Pons (tissue), 1 donor: Measurements from ENCODE around the gene ZNF605.
"Not testable (repeated sequence)": the region's sequence is repeated elsewhere in the genome, so short reads cannot be mapped to it uniquely, and the experiment has no call there.

ENCODE experiments used
- DNase-seq: peaks from one replicate; pipeline ENCODE4 v3.0.0-alpha.2; 2016; ENCODE audit warnings: low spot score

The ZNF605 gene

DNA sequence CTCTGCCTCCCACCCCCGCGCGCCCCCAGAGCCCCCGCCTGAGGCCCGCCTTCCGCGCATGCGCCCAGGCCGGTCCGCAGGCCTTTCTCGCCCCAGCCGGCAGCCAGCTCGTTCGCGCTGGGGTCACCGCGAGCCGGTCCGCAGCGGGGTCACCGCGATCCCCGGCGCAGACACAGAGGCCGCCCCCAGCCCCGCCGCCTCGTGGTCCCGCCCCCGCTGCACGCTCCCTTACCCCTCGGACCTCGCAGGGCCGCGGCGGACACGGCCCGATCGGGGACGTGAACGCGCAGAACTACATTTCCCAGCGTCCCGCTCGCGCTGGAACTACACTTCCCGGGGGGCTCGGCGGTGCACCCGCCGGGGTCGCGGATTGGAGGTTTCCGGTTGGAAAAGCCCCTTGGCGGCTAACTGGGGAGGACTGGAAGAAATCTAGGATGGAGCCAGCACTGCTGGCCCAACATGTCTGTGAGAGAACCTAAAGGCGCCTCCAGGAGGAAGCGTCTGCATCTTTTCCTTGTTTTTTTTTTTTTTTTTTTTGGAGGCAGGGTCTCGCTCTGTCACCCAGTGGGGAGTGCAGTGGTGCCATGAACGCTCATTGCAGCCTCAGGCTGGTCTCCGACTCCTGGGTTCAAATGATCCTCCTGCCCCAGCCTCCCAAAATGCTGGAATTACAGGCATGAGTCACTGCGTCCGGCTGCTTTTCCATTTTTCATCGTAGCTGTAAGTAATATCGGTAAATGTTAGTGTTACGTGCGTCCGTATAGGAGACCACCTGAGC, at the start of gene ZNF605:
Gene ZNF605 (minus strand): TSS at position 296 of the 778 bp plus-strand sequence. CDS start 10,671 bp downstream, outside the sequence.
- peak; percentile 84 for DNase-seq

DNA sequence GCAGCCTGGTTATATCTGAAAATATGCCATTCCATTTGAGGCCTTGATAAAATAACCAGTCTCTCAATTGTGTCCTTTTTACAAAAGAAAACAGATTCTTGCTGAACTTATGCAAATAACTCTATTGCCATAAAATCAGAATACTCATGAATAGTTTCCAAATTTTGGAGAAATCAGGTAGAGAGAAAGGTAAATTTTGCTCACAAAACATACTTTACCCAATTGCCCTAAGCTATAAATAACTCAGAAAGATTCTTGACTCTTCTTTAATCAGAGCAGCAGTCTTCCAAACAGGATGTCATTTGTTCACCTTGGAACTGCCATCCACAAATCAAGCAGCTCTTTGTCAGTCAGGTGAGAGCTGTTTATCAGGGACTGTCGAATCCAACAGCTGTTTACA, 42.6 kb upstream of the ZNF605 start:
- DNase-seq, result no peak

DNA sequence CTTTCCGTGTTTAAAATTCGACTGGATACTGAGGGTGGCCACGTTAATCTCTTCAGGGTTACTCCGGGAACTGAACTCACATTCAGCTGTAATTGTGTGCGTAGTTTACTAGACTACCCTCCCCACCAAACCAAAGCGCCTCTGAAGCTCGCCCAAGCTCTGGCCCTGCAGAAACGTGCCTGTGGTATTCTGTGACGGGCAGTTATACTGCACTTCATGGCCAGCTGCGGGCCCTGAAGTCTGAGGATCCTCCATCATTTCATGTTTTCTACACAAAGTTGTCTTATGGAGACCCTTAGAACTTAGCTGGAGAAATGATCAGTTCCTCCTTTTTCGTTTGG, 30.7 kb upstream of the ZNF605 start:
- no peak for DNase-seq

DNA sequence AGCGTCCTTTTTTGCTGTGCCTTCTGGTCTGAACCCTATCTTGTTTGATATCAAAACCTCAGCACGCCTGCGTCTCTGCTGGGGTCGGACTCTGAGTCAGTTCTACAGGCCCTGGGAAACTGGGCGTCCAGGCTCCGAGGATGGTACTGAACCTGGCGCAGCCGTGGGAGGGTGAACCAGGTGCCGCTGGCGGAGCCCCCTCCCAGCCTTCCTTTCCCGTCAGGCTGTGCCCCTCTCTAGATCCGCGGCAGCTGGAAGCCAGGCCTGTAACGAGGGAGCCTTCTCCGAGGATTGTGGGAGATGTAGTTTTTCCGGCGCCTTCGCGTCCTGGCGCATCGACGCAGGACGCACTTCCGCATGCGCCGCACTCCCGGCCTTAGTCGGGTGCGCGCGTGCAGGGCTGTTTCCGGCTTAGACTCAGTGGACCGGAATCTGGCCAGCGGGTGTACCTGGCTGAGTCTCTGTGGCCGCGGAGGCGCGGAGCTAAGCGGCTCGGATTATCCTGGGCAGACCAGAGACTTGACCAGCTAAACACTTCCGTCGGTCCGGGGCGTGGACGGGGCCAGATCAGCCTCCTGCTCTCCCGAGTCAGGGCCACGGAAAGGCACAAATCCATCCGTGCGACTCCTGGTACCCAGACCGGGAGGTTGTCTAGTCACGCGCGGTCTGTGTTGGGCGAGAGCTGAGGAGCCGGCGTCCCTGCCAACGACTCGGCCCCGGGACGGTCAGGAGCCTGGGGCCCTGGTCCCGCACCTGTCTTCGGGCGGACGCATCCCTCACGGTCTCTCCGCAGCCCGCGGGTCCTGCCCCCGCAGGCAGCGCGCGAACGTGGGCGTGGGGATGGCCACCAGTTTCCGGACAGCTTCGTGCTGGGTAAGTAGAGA, 30.1 kb upstream of the ZNF605 start, which contains the start of gene ZNF26:
Gene ZNF26 (plus strand): TSS at position 367 of the 884 bp plus-strand sequence. CDS start 474 bp downstream, at position 841.
- DNase-seq, result peak; percentile 93

DNA sequence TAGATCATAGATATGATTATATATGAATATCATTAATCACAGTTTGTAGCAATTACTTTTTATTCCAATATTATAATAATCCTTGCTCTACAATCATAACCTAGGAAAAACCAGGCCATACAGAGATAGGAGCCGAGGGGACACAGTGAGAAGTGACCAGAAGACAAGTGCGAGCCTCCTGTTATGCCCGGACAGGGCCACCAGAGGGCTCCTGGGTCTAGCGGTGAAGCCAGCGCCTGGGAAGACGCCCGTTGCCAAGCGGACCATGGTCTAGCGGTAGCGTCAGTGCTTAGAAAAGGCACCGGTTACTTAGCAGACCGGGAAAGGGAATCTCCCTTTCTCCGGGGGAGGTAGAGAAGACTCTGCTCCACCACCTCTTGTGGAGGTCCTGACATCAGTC, 20.8 kb upstream of the ZNF605 start:
- not testable (repeated sequence) for DNase-seq

DNA sequence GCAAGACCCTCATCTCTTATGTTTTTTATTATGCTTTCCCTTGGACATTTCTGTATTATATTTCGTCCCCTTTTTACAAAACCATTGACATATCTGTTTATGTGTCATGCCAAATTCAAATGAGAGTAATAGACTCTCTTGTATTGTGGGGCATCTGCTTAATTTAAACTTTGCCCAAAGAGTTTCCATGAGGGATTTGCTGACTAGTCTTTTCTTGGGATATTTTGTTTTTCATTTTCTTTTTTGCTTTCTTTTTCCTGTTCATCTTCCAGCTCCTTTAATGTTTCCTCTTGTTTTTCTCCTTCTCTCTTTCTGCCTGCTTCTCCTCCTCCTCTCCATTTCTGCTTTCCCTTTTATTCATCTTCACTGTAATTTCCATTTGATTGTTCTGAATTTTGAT, 16.3 kb upstream of the ZNF605 start:
- no peak for DNase-seq

DNA sequence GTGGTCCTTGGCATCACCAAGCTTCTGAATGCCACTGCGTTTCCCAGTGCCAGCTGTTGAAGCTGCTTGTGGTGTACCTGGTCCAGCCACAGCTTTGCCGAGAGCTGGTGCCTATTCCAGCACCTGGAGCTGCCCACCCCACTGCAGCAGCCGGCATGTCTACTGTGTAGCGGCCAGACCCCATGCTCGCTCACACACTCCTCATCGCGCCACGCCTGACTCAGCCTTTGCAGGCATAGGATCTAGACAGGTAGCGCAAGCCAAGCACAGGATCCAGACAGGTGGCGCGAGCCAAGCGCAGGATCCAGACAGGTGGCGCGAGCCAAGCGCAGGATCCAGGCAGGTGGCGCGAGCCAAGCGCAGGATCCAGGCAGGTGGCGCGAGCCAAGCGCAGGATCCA, 11.6 kb upstream of the ZNF605 start:
- DNase-seq, result no peak

DNA sequence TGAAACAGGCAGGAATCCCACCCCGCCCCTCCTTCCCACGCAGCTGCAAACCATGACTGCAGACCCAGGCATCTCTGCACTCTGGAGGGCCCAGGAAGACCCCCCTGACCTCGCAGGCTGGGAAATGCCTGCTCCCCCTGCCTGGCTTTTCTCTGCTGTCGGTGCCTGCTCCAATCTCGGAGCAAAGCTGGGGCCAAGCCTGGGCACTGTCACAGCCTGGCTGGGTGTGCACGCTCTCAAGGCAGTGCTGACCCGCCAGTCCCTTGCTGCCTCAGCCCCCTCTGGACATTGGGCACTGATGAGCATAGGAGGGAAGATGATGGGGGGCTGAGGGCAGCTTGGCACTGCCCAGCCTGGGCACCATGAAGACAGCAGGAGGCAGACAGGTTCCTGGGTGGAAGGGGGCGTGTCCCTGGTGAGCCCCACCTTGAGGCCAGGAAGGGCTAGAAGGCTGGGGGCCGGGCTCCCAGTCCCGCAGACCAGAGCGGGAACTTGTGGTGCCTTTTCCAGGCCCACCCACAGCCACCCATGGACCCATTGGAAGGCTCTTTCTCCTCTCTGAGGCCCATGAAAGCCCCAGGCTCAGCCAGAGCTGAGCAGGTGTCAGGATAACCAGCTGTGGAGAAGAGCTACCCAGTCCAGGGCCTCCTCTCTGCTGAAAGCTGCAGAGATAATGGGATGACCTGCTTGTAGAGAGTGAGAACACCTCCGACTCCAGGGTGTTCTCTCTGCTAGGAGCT, 10.7 kb upstream of the ZNF605 start:
- no peak for DNase-seq

DNA sequence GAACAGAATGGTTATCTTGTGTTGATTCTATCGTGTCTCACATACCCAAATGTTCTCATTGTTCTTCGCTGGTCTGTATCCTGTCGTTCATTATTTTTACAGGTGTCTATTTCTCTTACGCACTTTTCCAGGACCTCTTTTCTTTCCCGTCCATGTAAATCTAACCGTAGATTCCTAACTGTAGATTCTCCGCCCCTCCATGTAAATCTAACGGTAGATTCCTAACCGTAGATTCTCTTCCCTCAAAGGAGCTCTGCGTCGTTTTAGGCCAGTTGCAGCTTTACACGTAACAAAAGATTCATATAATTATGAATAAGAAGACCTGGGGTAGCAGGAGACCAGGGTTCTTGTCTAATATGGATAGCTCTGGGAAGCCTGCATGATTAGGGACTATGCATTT, 9.7 kb upstream of the ZNF605 start:
- no peak for DNase-seq

DNA sequence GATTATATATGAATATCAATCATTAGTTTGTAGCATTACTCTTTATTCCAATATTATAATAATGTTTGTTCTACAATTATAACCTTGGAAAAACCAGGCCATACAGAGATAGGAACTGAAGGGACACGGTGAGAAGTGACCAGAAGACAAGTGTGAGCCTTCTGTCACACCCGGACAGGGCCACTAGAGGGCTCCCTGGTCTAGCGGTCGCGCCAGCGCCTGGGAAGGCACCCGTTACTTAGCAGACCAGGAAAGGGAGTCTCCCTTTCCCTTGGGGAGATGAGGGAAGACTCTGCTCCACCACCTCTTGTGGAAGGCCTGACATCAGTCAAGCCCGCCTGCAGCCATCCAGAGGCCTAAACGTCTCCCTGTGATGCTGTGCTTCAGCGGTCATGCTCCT, 7.8 kb upstream of the ZNF605 start:
- DNase-seq, result not testable (repeated sequence)

DNA sequence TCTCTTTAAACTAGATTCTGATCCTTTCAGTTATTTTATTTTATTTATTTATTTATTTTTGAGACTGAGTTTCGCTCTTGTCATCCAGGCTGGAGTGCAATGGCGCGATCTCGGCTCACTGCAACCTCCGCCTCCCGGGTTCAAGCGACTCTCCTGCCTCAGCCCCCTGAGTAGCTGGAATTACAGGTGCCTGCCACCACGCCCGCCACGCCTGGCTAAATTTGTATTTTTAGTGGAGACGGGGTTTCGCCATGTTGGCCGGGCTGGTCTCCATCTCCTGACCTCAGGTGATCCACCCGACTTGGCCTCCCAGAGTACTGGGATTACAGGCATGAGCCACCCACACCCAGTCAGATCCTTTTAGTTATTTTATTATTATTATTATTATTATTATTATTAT, 5.7 kb upstream of the ZNF605 start:
- DNase-seq, result not testable (repeated sequence)

DNA sequence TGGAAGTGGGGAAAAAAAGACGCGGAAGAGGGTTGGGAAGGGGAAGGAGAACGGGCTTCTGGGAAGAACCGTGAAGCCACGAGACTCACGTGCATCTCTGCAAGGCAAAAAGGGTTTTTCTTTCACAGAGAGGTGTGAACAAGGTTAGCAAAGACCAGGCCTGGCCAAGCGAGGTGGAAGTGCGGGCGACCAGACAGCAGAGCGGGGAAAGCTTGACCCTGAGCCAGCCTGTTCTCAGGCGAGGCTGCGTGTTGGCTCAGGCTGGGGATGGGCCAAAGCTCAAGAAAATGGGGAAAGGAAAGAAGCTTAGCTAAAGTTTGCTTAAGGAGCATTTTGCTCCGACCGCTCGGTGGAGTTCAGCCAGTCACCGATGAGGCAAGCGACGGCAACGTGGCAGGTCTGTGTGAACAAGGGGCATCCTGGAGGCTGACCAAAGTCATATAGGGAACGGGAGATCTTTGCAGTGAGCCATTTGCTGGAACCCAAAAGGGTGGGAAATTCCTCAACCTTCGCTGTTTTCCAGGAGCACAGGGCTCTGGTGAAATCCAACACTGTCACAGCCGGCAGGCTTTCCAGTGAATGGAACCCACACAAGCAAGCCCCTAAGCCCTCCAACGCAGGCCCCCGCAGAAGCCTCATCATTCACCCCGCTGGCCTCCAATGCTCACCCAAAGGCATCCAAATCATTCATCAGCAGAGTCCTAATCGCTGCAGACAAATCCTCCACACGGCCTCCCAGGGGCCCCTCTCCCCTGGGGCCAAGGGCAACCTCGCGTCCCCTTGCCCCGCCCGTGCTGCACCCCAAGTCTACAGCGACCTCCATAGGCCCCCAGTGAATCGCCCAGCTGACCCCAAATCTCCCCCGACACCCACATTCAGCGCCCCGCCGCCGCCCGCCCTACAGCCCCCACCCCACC, 754 bp downstream of the ZNF605 start:
- peak; percentile 24 for DNase-seq

DNA sequence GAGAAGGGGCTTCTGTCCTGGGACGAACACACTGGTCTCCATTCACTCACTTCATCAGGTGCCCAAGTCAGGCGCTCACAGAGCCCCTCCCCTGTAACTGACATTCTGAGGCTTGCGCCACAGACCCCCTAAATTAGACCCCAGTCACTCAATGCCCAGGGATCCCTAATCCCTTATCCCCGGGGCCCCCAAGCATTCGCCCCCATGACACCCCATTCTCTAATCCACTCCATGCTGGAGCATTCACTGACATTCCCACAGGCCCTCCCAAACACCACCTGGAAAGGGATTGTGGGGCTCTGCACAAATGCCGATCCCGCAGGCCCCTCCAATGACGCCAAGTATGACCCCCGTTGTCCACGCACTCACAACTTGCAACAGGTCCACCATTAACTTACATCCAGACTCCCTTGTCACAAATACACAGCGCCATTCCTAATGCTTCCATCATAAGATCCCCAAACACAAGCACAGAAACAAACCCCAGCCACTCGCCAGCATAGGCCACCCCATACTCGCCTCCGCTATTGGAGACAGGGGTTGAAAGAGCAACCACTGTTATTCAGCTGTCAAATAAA, 1.5 kb downstream of the ZNF605 start:
- DNase-seq, result no peak

DNA sequence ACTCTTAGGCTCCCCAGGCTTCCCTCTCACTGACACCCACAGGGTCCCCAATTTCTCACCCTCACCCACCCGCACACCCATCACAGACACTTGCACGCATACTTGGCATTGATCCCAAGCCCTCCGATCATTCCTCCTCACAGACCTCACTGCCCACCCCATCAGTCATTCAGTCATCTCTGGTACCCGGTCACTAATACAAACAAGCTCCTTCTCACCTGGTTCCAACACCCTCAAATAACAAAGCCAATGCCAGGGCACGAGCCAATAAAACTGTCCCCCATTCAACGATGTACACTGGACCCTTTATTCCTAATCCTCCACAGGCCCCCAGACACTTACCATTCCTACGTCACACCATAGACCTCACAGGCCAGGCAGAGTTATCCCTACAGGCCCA, 2.3 kb downstream of the ZNF605 start:
- DNase-seq, result no peak

DNA sequence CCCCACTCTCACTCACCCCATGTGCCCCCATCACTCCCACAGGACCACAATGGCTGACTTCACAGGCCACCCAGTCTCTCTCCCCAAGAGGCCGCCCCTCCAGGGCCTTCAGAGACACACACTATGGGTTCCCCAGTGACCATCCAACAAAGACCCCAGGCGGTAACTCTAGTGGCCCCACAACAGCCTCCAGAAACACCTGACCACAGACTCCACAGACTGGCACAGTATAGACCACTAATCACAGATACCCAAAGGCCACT, 3.0 kb downstream of the ZNF605 start:
- DNase-seq, result no peak

DNA sequence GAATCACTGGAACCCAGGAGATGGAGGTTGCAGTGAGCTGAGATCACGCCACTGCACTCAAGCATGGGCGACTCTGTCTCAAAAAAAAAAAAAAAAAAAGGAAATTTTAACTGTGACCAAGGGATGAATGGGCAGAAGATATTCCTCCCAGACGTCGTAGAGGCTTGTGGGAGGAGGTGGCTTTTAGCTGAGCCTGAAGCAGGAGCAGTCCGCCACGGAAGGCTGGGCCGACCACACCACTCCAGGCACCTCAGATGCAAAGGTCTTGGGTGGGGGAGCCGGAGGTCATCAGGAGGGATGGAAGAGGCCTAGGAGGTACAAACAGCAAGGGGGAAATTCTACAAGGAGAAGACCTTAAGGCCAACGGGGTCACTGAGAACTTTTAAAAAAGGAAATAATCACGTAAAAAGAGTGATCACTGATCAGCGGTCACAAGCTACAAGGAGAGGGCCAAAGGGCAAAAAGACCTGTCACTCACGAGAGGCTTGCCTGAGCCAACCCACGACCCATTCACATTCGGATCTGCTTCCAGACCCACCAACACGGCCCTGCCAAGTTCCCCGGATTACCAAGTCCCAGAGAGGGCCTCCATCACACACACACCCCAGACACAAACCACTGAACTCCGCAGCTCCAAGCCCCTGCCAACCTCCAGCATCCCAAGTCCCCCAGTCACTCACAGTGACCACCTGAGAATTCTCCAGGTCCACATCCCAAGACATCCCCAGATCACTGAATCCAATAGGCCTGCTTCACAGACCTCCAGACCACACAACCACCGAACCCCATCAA, 3.5 kb downstream of the ZNF605 start:
- no peak for DNase-seq

DNA sequence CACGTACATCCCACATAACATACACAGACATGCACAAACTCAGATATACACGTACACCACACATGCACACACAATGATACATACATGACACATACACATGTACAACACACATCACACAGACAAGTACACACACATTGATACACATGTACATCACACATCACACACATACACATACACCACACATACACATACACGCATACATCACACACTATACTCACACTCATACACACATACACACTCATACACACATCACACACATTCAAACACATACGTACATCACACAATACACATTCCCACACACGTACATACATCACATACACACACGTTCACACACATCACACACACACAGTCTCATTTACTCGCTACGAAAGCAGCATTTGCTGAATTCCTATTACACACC, 4.5 kb downstream of the ZNF605 start:
- no peak for DNase-seq

DNA sequence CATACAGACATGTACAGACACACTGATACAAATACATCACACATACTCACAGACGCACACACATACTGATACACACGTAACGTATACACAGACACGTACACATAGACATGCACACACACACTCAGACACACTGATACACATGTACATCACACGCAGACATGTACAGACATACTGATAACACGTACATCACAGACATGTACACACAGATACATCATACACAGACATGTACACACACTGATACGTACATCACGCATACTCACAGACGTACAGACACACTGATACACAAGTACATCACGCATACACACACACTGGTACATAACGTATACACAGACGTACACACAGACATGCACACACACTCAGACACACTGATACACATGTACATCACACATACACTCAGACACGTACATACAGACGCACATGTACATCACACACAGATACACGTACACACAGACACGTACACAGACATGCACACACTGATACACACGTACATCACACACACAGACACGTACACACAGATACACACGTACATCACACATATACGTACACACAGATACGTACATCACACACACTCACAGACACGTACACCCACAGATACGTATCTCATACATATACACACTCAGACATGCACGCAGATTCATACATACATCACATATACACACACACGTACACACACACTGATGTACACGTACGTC, 5.1 kb downstream of the ZNF605 start:
- DNase-seq, result no peak

DNA sequence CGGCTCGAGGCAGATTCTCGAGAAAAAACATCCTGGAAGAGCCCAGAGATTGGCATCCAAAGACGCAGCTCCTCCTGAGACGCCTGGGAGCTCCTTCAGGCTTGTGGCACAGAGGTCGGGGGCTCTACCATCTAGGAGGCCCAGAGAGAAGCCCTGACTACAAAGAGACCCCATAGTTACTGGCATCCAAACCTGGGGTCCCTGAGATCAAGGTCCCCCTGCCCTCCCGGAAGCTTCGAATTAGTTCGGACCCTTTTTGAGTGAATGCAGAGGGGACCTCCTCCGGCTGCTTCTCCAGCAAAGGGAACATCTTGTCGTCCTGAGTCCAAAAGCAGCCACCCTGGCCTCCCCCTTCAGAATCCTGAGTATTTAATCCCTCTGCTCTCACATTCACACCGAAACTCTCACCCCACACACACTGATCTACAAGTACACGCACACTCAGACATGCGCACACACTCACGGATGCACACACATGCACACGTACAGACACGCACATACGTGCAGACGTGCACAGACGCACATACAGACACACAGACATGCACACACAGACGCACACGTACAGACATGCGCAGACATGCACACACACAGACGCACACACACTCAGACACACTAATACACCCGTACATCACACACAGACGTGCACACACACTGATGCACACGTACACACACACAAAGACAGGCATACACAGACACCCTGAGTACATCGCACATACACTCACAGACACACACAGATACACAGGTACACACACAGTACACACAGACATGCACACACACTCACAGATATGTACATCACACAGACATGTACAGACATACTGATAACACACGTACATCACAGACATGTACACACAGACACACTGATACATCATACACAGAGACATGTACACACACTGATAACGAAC, 5.9 kb downstream of the ZNF605 start:
- DNase-seq, result no peak
